ENCODE data around the gene CFHR5.
"Not testable (repeated sequence)": the region's sequence is repeated elsewhere in the genome, so short reads cannot be mapped to it uniquely, and the experiment has no call there.

Gene CFHR5

DNA sequence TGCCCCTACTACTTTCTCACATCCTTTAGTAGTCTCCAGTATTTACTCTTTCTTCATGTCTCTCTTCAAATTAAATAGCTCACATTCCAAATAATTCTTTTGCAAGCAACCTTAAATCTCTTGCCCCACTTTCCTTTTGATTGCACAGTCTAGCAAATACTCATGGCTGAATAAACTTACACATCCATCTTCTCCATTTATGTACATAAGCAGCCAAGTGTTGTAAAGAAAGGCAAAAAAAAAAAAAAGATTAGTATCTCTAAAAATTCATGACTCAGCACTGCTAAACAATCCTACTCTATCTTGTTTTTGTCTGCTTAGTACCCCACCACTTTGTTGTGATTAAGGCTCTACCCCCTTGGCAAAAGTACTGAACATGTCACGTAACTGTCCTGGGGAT lies 47.1 kb downstream of the CFHR5 start:
- no peak for DNase-seq

DNA sequence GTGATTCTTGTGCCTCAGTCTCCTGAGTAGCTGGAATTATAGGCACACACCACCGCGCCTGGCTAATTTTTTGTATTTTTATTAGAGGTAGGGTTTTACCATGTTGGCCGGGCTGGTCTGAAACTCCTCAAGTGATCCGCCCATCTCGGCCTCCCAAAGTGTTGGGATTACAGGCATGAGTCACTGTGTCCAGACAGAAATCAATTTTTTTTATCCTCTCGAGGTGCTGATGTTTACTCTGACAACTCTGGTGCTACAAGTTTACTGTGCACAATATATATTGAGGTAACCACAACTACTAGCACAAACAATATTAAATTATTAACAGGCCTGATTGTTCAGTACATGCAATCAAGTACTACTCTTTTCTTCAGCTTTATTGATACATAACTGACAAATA lies 50.0 kb downstream of the CFHR5 start:
- DNase-seq = no peak

DNA sequence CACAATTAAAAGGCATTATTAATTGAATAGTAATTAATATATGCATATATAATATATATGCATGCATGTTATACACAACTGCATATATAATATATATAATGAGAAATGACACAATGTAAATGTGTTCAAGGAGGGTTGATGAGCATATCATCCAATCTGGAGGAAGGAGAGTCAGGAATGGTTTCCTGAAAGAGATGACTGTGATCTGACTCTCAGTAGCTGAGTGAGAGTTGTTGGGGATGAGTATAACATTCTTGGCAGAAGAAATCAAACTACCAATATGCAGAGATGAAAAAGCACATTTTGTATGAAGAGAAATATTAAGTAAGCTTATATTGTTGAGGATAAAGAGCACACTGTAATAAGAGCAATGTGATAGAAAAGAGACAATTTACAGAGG lies 52.4 kb downstream of the CFHR5 start:
- DNase-seq = no peak

DNA sequence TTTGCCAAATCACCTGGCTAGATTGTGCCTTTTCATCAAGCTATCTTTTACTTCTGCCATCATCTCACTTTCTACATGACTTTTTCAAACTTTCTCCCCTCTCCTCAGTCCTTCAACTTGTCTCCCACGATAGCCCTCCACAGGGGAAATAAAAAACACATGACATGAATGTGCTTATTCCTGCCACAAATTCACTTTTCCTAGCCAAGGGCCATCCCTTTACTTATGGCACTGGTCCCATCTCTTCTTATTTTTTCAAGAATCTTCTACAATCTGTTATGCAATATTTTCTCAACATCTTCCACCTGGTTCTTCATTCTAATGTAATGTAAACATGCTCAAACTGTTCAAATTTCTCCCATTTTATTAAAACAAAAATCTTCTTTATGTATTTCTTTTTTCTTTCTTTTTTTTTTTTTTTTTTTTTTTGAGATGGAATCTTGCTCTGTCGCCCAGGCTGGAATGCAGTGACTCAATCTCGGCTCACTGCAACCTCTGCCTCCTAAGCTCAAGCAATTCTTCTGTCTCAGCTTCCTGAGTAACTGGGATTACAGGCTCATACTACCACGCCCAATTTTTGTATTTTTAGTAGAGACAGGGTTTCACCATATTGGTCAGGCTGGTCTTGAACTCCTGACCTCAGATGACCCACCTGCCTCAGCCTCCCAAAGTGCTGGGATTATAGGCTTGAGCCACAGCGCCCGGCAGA lies 57.4 kb downstream of the CFHR5 start:
- DNase-seq = not testable (repeated sequence)

DNA sequence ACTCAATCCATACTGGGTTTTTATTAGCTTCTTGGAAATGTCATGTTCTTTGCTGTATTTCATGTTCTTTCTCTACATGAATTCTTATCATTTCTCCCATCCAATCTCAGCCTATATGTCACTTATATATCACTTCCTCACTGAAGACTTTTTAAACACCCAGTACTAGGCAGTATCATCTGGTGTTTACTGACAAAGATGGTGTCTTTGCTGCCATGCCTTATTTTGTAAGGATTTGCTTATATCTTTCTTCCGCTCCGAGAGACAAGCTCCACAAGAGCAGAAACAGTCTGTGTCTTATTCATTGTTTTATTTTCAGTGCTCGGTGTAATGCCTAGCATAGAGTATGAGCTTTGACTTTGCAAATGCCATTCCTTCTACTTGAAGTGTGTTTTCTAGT lies 59.5 kb downstream of the CFHR5 start:
- no peak for DNase-seq

DNA sequence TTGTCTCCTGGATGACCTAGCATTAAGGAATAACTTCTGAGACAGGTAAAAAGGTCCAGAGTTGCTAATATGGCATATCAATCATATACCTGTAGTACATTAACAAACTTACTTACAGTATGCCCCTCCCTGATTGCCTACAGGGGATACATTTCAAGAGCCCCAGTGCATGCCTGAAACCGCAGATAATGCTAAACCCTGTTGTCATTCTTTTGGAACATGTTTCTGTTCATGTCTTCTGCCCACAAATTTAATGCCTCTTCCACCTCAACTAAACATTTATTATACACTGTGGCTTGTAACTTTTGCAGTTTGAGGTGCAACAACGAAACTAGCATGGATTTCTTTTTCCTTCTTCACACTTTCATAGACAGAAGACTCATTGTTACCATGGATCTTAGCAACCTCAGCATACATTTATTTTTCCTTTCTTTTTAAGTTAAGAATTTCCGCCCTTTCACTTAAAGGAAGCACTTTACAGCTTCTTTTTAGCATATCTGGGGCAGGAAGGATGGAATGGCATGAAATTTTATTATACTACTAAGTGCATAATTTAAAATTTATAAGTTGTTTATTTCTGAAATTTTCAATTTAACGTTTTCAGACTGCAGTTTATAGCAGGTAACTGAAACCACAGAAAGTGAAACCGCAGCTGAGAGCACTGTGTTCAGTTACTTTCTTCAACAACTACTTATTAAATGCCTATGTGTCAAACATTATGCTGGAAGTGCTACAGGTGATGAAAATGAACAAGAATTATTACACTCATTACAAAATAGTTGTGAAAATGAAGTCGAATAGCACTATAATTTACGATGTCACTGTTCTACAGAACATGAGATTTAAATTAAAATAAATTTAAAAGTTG lies 64.4 kb downstream of the CFHR5 start:
- no peak for DNase-seq

DNA sequence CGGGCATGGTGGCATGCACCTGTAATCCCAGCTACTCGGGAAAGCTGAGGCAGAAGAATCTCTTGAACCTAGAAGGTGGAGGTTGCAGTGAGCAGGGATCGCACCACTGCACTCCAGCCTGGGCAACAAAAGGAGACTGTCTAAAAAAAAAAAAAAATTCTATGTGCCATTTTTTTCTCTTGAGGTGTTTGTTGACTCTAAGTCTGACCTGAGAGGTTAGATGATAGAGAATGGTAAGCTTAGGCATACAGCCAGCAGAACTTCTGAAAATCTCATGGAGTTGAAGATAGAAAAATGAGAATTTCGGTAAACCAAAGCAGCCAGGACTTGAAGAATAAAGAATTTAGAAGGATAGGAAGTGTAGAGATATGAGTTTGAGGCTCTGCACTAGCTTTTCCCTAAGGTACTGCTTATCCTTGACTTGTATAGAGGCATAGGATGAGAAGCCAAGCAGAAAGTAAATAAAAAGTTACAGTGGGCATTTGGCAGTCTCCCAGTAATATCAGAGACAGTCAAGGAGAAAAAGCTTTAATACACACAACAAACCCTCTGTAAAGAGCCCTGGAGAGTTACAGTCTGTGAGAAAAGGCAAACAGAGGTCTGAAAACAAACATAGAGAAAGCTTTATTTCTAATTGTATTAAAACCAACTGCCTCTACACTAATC lies 65.5 kb downstream of the CFHR5 start:
- no peak for DNase-seq

DNA sequence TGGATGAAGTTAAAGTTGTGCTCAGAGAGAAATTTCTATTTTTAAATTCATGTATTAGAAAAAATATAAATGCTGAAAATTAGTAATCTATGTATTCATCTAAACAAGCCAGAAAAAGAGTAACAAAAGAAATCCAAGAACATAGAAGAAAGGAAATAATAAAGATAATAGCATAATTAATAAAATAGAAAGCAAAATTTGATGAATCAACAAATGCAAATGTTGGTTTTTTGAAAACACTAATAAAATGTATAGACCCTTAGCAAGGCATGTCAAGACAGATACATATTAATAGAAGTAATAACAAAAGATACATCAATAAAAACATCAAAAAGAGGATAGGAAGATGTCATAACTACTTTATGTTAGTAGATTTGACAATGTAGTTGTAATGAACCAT lies 71.7 kb downstream of the CFHR5 start:
- no peak for DNase-seq
